ENCODE results near the gene SLC25A34.

SLC25A34 gene

GRCh38 chr1:15727424-15727823 is 8.6 kb upstream of the SLC25A34 start:
- H3K9me3 ChIP-seq (ENCODE audit: control insufficient read depth, low read length), result no peaks in the 10 kb centered on the region
- H3K36me3 ChIP-seq (ENCODE audit: control insufficient read depth, insufficient read depth, low read length, severe bottlenecking), result peaks cover 85% of the 10 kb centered on the region

GRCh38 chr1:15727866-15728534 is 8.1 kb upstream of the SLC25A34 start:
- H3K4me3 ChIP-seq (ENCODE audit: low read length), result no peak overlapping the region
- DNase-seq (ENCODE audit: low read depth), result no peak
- peaks cover 85% of the 10 kb centered on the region for H3K36me3 ChIP-seq (ENCODE audit: control insufficient read depth, insufficient read depth, low read length, severe bottlenecking)
- H3K9me3 ChIP-seq (ENCODE audit: control insufficient read depth, low read length), result no peaks in the 10 kb centered on the region
- H3K4me1 ChIP-seq (ENCODE audit: control insufficient read depth, insufficient read depth, low read length), result peaks cover 4% of the 10 kb centered on the region
- no peak overlapping the region for H3K9ac ChIP-seq (ENCODE audit: low read length)
- no peaks in the 10 kb centered on the region for H3K27me3 ChIP-seq (replicated peaks; ENCODE audit: control insufficient read depth, insufficient read depth, low read length)

More at GRCh38 chr1:15727424-15727823, 8.6 kb upstream of the SLC25A34 start:
- no peak overlapping the region for H3K9ac ChIP-seq (ENCODE audit: low read length)
- DNase-seq (ENCODE audit: low read depth), result no peak
- peaks cover 10% of the 10 kb centered on the region for H3K4me1 ChIP-seq (ENCODE audit: control insufficient read depth, insufficient read depth, low read length)
- H3K27me3 ChIP-seq (replicated peaks; ENCODE audit: control insufficient read depth, insufficient read depth, low read length), result no peaks in the 10 kb centered on the region
- H3K4me3 ChIP-seq (ENCODE audit: low read length), result no peak overlapping the region

- no peak for DNase-seq (ENCODE audit: low read depth)
- peaks cover 87% of the 10 kb centered on the region for H3K36me3 ChIP-seq (ENCODE audit: control insufficient read depth, insufficient read depth, low read length, severe bottlenecking)
- H3K9ac ChIP-seq (ENCODE audit: low read length), result no peak overlapping the region
- H3K4me3 ChIP-seq (ENCODE audit: low read length), result no peak overlapping the region
- H3K4me1 ChIP-seq (ENCODE audit: control insufficient read depth, insufficient read depth, low read length), result no peaks in the 10 kb centered on the region
- H3K27me3 ChIP-seq (replicated peaks; ENCODE audit: control insufficient read depth, insufficient read depth, low read length), result no peaks in the 10 kb centered on the region
- no peaks in the 10 kb centered on the region for H3K9me3 ChIP-seq (ENCODE audit: control insufficient read depth, low read length)
These were observed 7.0 kb upstream of the SLC25A34 start for GRCh38 chr1:15728937-15729657.

- Histone ChIP-seq H3K4me3 (ENCODE audit: low read length) (no peak overlapping the region), H3K9ac (ENCODE audit: low read length) (no peak overlapping the region), H3K27me3 (replicated peaks; ENCODE audit: control insufficient read depth, insufficient read depth, low read length) (no peaks in the 10 kb centered on the region), H3K4me1 (ENCODE audit: control insufficient read depth, insufficient read depth, low read length) (peaks cover 4% of the 10 kb centered on the region), H3K36me3 (ENCODE audit: control insufficient read depth, insufficient read depth, low read length, severe bottlenecking) (peaks cover 93% of the 10 kb centered on the region), H3K9me3 (ENCODE audit: control insufficient read depth, low read length) (no peaks in the 10 kb centered on the region)
- no peak for DNase-seq (ENCODE audit: low read depth)
These were observed 5.6 kb upstream of the SLC25A34 start for GRCh38 chr1:15730423-15730822.

GRCh38 chr1:15730936-15731335 is 5.1 kb upstream of the SLC25A34 start:
- Histone ChIP-seq H3K9me3 (ENCODE audit: control insufficient read depth, low read length) (no peaks in the 10 kb centered on the region), H3K36me3 (ENCODE audit: control insufficient read depth, insufficient read depth, low read length, severe bottlenecking) (peaks cover 88% of the 10 kb centered on the region), H3K4me1 (ENCODE audit: control insufficient read depth, insufficient read depth, low read length) (peaks cover 8% of the 10 kb centered on the region), H3K9ac (ENCODE audit: low read length) (no peak overlapping the region), H3K27me3 (replicated peaks; ENCODE audit: control insufficient read depth, insufficient read depth, low read length) (no peaks in the 10 kb centered on the region), H3K4me3 (ENCODE audit: low read length) (no peak overlapping the region)
- no peak for DNase-seq (ENCODE audit: low read depth)

- Histone ChIP-seq H3K9me3 (ENCODE audit: control insufficient read depth, low read length) (no peaks in the 10 kb centered on the region), H3K4me1 (ENCODE audit: control insufficient read depth, insufficient read depth, low read length) (peaks cover 12% of the 10 kb centered on the region), H3K27me3 (replicated peaks; ENCODE audit: control insufficient read depth, insufficient read depth, low read length) (no peaks in the 10 kb centered on the region), H3K36me3 (ENCODE audit: control insufficient read depth, insufficient read depth, low read length, severe bottlenecking) (peaks cover 77% of the 10 kb centered on the region), H3K9ac (ENCODE audit: low read length) (no peak overlapping the region), H3K4me3 (ENCODE audit: low read length) (no peak overlapping the region)
- no peak for DNase-seq (ENCODE audit: low read depth)
These were observed 4.0 kb upstream of the SLC25A34 start for GRCh38 chr1:15731735-15732685.

GRCh38 chr1:15732686-15733081 is 3.4 kb upstream of the SLC25A34 start:
- no peaks in the 10 kb centered on the region for H3K9me3 ChIP-seq (ENCODE audit: control insufficient read depth, low read length)
- no peak overlapping the region for H3K4me3 ChIP-seq (ENCODE audit: low read length)
- H3K9ac ChIP-seq (ENCODE audit: low read length), result no peak overlapping the region
- H3K4me1 ChIP-seq (ENCODE audit: control insufficient read depth, insufficient read depth, low read length), result peaks cover 17% of the 10 kb centered on the region
- no peak for DNase-seq (ENCODE audit: low read depth)
- peaks cover 70% of the 10 kb centered on the region for H3K36me3 ChIP-seq (ENCODE audit: control insufficient read depth, insufficient read depth, low read length, severe bottlenecking)
- H3K27me3 ChIP-seq (replicated peaks; ENCODE audit: control insufficient read depth, insufficient read depth, low read length), result no peaks in the 10 kb centered on the region

- Histone ChIP-seq H3K9me3 (ENCODE audit: control insufficient read depth, low read length) (no peaks in the 10 kb centered on the region), H3K36me3 (ENCODE audit: control insufficient read depth, insufficient read depth, low read length, severe bottlenecking) (peaks cover 65% of the 10 kb centered on the region), H3K9ac (ENCODE audit: low read length) (no peak overlapping the region), H3K4me1 (ENCODE audit: control insufficient read depth, insufficient read depth, low read length) (peaks cover 17% of the 10 kb centered on the region), H3K27me3 (replicated peaks; ENCODE audit: control insufficient read depth, insufficient read depth, low read length) (no peaks in the 10 kb centered on the region), H3K4me3 (ENCODE audit: low read length) (no peak overlapping the region)
- no peak for DNase-seq (ENCODE audit: low read depth)
These were observed 2.8 kb upstream of the SLC25A34 start for GRCh38 chr1:15733218-15733725.

- Histone ChIP-seq H3K4me3 (ENCODE audit: low read length) (no peak overlapping the region), H3K4me1 (ENCODE audit: control insufficient read depth, insufficient read depth, low read length) (peaks cover 17% of the 10 kb centered on the region), H3K36me3 (ENCODE audit: control insufficient read depth, insufficient read depth, low read length, severe bottlenecking) (peaks cover 60% of the 10 kb centered on the region), H3K9me3 (ENCODE audit: control insufficient read depth, low read length) (no peaks in the 10 kb centered on the region), H3K9ac (ENCODE audit: low read length) (no peak overlapping the region), H3K27me3 (replicated peaks; ENCODE audit: control insufficient read depth, insufficient read depth, low read length) (no peaks in the 10 kb centered on the region)
- no peak for DNase-seq (ENCODE audit: low read depth)
These were observed 2.3 kb upstream of the SLC25A34 start for GRCh38 chr1:15733726-15734226.

- Histone ChIP-seq H3K4me1 (ENCODE audit: control insufficient read depth, insufficient read depth, low read length) (peaks cover 17% of the 10 kb centered on the region), H3K36me3 (ENCODE audit: control insufficient read depth, insufficient read depth, low read length, severe bottlenecking) (peaks cover 54% of the 10 kb centered on the region), H3K27me3 (replicated peaks; ENCODE audit: control insufficient read depth, insufficient read depth, low read length) (no peaks in the 10 kb centered on the region), H3K9me3 (ENCODE audit: control insufficient read depth, low read length) (no peaks in the 10 kb centered on the region), H3K4me3 (ENCODE audit: low read length) (no peak overlapping the region), H3K9ac (ENCODE audit: low read length) (no peak overlapping the region)
- no peak for DNase-seq (ENCODE audit: low read depth)
These were observed 1.8 kb upstream of the SLC25A34 start for GRCh38 chr1:15734296-15734695.

- Histone ChIP-seq H3K9ac (ENCODE audit: low read length) (no peak overlapping the region), H3K9me3 (ENCODE audit: control insufficient read depth, low read length) (no peaks in the 10 kb centered on the region), H3K36me3 (ENCODE audit: control insufficient read depth, insufficient read depth, low read length, severe bottlenecking) (peaks cover 49% of the 10 kb centered on the region), H3K4me3 (ENCODE audit: low read length) (no peak overlapping the region), H3K27me3 (replicated peaks; ENCODE audit: control insufficient read depth, insufficient read depth, low read length) (no peaks in the 10 kb centered on the region), H3K4me1 (ENCODE audit: control insufficient read depth, insufficient read depth, low read length) (peaks cover 17% of the 10 kb centered on the region)
- DNase-seq (ENCODE audit: low read depth), result no peak
These were observed 1.2 kb upstream of the SLC25A34 start for GRCh38 chr1:15734901-15735300.
